T-helper 1 cell treated with Interleukin-12 subunit alpha and Interleukin-12 subunit beta and Interleukin-4 antibody, amounts not matched to agents 30 ng/mL and 1 ng/mL, for 36 hours (primary cell): ENCODE results near the gene ASB8. TPM values are rescaled to one million over a fixed set of nuclear protein-coding genes. Genes with fewer than 3 reads are reported as not detected.
"Not testable (repeated sequence)": the region's sequence is repeated elsewhere in the genome, so short reads cannot be mapped to it uniquely, and the experiment has no call there.

Experiments
- intact Hi-C: fragments of 100-400 bp; cut with micrococcal nuclease; formaldehyde crosslinking; loops from one replicate; pipeline ENCODE4 v1.15.1; 2024
- total RNA-seq: library from RNA; stranded (reverse); gene quantifications from 2 replicates; pipeline ENCODE4 v1.2.3, GENCODE V29; 2022

The ASB8 gene
- total RNA-seq, 1 donor from 2014 or later, result 42.3 TPM

DNA sequence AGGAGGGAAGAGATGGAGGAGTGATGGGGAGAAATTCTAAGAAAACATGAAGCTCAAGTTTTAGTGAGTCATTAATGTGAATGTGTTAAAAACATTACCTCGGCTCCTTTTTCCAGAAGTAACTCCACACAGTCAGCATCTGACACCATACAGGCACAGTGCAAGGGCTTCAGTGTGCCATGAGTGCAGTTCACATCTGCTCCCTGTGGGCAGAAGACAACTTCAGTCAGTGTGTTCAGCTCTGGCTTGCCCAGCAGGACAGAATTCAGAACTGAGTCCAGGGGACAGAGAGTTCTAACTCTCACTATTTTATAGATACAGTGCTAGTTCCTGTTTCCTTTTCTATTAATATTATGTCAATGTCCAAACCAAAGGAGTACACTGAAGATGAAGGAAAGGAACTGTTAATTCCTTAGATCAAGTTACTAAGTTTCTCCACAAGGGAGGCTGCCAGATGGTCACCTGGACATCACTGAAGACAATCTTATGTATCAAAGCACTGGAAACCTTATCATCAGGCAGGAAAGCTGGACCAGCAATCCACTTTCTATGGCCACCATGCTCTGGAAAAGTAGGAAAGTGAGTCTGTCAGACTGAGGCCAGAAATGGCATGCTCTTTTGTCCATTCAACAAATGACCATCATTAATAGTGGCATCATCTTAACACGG is 6.1 kb downstream of the ASB8 start:
- intact Hi-C loops, result no loop called here

DNA sequence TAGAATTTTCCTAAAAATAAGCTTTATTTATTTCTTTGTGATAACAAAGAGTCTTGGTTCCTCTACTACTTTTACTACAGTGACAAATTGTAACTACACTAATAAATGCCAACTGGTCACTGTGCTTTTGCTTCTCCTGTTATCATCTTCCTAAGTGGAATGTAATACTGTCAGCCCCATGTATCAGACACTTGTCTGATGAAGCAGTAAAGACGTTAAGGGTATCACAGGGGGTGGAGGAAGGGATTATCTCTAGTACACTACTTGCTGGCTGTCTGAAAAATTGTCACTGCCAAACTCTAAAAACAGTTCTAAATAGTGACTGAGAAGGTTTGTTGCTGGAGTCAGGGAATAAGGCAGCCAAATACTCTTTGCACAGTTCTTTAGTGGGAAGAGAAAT is 11.3 kb downstream of the ASB8 start:
- intact Hi-C loops, result no loop called here

DNA sequence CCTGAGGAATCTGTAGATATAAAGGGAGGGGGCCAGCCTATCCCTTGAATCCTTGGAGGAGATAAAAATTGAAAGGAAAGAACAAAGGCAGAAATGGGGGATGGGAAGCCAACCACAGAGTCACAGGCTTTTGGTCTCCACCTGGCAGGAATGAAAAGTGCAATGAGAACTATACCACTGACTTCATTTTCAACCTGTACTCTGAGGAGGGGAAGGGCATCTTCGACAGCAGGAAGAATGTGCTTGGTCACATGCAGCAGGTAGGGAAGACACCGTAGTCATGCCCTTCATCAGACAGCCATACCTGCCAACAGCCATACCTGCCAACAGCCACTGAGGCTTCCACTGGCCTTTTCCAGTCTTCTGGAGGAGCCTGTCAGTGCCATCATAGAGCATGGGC is 13.4 kb downstream of the ASB8 start:
- intact Hi-C loops, result no loop called here

DNA sequence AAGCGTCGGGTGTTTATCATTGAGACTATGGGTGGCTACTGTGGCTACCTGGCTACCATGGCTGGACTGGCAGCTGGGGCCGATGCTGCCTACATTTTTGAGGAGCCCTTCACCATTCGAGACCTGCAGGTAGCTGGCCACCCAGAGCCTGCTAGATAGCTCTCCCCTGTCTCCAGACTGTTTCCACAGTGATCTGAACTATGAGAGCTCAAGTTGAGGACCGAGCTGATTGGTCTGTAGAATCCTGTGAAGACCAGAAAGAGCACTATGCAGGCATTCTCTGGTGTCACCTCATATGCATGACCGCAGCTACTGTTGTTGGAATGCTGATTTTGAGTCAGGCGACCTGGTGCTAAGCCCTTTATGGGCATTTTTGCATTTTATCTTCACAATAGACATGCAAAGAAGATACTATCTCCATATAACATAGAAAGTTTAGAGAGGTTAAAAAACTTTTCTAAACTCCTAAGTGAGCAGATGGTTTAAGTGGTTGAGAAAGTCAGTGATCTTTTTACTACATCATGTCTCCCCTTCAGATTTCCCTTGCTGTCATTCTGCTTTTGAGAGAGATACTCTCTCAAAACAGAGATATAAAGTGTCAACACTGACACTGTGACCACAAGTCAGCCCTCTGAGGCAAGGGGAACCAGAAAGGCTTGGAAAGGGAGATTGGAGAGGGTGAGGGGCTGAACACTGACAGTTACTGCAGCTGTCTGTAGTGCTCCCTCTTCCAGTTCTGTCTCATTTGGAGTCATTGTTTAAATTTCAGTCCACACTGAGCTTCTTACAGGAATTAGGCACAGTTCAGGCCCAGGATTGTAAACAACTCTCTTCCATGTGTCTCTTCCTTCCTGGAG is 14.3 kb downstream of the ASB8 start:
- intact Hi-C loops, result no loop called here

DNA sequence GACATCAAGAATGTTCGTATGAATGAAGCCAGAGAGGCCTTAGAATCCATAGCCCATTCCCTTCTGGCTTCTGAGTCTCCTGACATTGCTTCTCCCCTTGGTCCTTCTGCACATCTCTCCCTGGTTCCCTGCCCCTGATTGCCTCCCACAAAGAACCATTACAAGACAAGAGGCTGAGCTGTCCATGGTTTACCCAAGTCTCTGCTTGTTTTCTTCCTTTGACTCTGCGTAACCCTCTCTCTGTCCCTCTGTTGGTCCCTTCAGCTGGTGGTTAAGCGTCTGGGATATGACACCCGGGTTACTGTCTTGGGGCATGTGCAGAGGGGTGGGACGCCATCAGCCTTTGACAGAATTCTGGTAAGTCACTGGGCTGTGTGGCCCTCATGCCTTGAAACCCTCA is 22.3 kb downstream of the ASB8 start:
- intact Hi-C loops, result no loop called here

DNA sequence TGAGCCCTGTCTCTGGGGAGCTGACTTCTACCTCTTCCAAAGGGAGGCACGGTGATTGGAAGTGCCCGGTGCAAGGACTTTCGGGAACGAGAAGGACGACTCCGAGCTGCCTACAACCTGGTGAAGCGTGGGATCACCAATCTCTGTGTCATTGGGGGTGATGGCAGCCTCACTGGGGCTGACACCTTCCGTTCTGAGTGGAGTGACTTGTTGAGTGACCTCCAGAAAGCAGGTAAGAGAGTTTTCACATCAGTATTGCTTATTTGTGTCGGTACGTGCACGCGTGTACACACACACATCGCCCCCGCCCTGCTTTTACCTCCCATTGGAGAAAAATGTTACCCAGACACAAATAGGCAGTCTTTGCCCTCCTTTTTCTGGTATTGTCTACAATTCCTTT is 24.5 kb downstream of the ASB8 start:
- intact Hi-C loops, result no loop called here

DNA sequence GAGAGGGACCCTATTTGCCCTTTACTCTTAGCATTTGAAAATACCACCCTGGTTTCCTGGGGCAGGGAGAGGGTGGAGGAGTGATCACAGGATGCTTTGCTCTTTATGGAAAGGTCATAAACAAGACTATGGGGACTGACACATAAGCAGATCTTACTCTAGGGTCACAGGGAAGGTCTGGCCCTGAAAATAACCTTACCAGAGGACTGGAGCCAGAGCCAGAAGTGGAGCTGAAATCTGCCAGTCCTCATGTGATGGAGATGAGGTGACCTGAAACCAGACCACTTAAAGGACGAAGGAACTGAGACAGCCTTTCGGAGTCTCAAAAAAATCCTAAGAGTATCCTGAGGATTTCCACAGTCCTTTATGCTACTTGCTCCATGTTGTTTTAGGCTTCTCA is 25.8 kb downstream of the ASB8 start:
- intact Hi-C loops, result no loop called here

DNA sequence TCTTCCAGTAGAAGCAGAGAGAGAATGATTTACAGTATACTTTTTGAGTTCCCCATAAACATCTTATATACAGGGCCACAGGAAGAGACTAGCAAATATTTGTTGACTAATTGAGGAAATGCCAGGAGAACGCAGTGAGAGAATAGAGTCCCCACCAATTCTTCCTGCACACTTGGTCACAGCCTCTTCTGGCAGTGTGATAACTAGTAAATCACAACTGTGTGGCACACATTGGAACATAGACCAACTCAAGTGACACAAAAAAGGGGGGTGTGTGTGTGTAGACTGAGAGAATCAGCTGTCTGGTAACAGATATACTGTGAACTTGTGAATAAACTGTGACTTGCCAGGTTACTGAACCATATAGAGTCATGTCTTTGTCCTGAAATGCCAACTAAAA is 27.9 kb downstream of the ASB8 start:
- intact Hi-C loops, result no loop called here

DNA sequence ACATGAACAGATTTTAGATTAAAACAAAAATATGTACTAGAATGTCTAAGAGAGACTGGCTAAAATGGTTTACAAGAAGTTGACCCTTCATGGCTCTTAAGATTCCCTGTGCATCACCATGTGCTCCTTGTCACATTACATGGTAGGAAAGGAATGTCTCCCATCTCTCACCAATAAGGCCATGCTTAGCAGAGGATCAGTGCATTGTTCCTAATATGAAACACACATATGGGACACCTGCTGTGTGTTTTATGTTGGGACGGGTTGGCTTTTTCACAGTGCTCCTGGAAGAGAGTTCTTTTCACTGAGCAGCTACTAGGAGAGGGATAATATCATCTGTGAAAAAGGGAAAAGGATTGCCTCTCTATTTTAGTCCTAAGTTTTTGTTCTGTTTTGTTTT is 28.5 kb downstream of the ASB8 start:
- intact Hi-C loops, result no loop called here

DNA sequence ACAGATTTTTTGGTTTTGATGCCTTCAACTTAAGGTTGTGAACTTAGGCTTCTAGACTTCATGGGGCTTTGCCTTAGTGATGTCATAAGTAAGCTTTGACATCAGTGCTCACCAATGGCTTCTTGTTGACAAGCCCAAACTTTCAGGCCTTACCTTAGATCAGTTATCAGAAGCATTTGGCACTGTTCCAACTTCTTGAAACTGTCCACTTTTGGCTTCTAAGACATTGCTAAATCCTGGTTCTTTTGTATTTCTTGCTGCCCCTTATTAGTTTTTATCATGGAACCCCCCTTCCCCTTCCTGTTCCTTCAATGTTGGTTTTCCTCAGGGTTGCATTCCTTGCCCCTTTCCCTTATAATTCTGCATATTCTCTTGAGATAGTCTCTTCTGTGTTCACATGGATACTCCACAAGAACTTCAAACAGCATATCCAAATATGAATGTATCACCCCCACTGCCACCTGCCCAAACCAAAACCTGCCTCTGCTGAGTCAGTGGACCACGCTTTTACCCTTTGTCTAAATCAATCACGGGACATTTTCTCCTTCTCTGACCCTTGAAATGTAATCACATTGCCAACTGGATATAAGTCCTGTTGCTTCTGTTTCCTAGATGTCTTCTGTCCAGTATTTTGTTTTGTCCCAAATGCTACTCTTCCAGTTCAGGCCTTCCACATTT is 30.2 kb downstream of the ASB8 start:
- intact Hi-C loops, result no loop called here

DNA sequence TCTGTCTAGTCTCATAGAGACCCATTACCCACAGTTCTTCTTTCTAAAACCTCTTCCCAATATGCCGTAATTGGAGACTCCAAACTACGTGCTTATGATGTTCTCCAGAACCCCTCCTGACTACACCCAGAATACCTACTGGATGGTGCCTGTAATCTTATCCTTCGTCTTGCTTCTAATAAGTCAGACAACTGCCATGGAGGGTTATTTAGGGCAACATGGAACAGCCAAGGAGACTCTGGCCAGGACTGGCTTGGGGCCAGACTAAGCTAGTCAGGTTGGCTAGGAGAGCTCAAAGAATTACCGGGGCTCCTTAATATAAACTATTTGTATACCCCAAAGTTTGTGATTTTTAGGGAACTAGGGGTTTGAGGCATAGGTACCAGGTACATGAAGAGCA is 31.3 kb downstream of the ASB8 start:
- intact Hi-C loops, result no loop called here

DNA sequence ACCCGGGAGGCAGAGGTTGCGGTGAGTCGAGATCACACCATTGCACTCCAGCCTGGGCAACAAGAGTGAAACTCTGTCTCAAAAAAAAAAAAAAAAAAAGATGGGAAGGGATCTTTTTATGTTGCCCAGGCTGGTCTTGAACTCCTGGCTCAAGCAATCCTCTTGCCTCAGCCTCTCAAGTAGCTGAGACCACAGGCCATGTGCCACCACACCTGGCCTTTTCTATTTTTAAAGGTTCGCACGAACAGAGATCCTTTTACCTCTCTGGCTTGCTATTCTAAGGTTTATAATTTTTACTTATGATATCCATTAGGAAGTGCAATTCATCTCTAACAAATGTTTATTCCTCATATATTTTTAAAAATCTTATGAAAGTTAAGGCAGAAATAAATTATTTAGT is 31.8 kb downstream of the ASB8 start:
- intact Hi-C loops, result not testable (repeated sequence)

DNA sequence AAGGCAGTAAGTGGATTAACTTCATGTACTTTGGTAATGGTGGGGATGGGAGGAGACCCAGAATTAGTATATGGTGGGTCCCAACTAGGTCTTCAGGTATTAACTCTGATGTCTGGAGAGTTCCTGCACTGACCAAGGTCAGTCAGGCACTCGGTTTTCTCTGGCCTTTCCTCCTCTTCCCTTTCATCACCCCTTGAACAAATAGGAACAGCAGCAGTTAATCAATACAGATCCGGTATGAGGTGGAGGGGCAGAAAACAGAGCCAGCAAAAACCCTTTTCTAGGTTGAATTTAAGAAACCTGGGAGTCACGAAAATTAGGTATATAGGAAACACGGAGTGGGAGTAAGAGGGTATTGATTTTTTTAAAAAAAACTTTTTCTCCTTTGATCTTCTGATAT is 34.1 kb downstream of the ASB8 start:
- intact Hi-C loops, result no loop called here

DNA sequence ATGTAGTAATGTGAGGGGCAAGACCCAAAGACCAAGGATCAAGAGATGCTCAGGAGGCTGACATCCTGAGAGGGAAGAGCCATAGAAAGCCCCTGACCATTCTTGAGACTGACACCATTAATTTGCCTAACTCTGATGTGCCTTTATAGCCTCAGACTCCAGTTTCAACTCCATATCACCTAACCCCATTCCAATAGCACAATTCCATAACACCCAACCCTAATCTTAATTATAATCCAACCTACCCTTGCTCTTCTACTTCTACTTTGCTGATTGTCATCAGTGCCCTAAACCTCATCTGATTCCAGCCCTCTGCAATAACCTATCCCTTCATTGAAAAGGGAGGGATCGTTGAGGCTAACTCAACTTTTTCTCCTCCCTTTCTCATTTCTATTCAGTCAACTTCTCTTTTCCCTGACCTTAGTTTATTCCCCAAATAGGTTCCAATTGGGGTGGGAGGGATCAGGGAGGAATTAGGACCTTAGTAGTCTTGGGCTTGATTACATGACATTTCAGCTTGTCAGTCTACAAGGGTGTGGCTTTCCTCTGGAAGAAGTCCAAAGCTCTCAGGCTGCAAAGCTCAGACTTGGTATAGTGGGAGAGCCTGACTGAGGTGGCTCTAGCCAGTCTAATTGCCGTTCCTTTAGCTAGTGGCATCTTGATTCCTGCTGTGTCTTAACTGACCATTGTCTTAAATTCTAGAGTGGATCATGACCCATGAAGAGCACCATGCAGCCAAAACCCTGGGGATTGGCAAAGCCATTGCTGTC is 35.1 kb downstream of the ASB8 start:
- intact Hi-C loops, result no loop called here

DNA sequence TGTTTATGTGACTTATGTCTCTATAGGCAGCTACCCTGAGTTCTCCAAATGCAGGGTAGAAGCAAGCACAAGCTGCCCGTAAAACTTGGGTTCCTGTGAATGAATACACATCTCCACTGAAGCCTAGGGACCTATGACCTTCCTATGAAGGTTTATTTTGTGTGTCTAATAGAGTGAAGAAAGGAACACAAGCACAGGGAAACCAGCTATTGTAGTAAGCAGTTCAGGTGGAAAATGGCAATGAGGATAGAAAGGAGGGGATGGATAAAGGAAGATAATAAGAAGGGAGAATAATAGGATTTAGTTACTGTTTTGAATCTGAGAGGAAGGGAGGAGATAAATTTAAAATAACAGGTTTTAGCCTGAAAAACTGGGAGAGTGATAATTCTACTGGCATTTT is 35.8 kb downstream of the ASB8 start:
- intact Hi-C loops, result no loop called here

DNA sequence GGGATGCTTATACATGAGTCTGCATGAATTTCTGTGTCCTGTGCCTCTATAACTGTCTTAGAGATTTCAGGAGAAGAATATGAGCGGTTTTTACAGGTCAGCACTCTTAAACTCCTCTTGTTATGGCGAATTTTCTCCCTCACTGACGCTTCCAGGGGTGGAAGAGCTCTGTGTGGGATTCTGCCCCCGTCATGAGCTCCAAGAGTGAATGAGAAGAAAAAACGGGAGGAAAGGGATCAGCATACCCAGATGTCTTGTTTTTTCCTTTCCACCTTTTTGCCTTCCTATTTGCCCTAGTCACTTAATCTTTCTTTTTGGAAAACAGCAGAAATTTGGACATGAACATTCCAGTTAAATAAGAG is 37.5 kb downstream of the ASB8 start:
- intact Hi-C loops, result loop anchor here (1.0 kb wide), 2 partner anchors 14 to 37 kb away; partner anchors contain the start of genes ASB8 and SENP1

DNA sequence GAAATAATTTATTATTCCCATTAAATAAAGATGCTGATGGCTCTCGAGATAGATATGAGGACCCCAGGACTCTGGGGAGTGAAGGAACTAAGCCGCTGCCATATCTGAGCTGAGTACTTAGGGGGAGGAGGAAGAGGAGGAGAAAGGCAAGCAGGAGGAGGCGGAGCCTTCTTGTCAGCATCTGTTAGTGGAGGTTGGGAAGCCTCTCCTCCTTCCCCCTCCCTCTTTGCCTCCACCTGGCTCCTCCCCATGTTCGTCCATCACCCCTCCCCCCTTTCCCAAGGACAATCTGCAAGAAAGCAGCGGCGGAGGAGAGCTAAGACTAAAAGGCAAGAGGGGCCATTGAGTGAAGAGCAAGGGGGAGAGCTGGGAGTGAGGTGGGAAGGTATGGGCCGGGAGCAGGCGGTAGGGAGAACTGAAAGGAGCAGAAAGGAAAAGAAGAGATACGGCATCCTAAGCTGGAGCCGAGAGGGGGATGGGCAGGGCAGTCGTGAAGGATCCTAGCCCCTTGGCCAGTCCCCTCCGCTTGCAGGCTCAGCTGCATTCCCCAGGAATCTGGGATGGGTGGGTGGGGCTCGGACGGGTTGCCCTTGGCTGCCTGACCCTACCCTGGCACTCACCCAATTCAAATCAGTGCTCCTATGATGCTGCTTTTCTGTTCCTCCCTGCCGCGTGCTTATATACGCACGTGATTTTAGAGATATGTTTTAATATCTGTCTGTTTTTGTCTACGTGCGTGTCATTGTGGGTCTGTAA is 38.1 kb downstream of the ASB8 start, which contains the start of gene PFKM:
Gene PFKM (plus strand): TSS at position 287 of the 756 bp plus-strand sequence. CDS start 3,411 bp downstream, outside the sequence.
- intact Hi-C loops, result loop anchor here (1.0 kb wide), 2 partner anchors 13 to 38 kb away; partner anchors contain the start of genes ASB8 and SENP1

DNA sequence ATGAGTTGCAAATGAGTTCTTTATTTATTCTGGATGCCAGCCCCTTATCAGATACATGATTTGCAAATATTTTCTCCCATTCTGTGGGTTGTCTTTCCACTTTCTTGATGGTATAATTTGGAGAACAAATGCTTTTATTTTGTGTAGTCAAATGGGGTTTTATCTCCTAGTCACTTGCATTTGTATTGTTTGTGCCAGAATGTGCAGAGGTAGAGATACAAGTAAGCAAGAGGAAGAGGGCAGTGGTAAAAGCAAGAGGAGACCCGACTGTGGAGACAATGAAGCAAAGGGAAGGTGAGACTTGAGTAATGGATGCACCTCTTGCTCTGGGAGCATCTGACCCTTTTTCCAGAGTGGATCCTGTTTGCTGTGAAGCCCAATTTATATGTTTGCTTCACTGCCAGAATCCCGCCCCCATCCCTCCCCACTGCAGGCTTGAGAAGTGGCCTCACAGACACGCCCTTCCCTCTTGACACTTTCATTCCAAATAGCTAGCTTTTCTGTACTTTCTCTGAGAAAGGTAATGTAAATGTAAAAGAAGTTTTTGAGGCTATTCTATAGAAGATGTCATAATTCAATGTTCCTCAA is 38.9 kb downstream of the ASB8 start:
- intact Hi-C loops, result no loop called here

DNA sequence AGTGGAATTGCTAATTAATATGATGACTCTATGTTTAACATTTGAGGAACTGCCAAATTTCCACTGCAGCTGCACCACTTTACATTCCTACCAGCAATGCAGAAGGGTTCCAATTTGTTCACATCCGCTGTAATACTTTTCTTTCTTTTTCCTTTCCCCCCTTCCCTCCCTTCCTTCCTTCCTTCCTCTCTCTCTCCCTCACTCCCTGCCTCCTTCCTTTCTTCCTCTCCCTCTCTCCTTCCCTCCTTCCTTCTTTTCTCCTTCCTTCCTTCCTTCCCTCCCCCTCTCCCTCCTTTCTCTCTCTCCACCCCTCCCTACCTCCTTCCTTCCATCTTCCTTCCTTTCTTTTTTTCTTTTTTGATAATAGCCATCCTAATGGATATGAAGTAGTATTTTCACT is 41.4 kb downstream of the ASB8 start:
- intact Hi-C loops, result no loop called here

DNA sequence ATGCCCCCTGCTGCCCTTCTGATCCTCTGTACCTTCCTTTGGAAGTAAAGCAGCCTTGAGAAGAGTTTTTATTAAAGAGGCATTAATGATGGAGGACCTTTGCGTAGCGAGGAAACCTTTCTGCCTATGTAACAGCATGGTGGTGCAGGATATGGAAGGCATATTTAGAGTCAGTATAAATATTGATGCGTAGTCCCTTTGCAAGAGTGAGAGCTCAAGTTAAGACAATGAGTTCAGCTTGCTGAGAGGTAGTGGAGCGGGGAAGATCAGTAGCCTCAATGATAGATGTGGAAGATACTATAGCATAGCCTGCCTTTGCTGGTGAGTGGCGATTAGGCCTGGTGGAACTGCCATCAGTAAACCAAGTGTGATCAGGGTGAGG is 46.0 kb downstream of the ASB8 start:
- intact Hi-C loops, result not testable (repeated sequence)
